GM12891 (cell line): Measurements from ENCODE around the gene NXN.

ENCODE experiments used
- POLR2A ChIP-seq: IDR thresholded peaks from 2 replicates; pipeline ENCODE4 v1.6.1; 2011; ENCODE audit warnings: low read depth, low read length, control low read depth
- POLR2AphosphoS5 ChIP-seq: IDR thresholded peaks from 2 replicates; pipeline ENCODE4 v1.6.1; 2011; ENCODE audit warnings: low read depth, low read length, control low read depth
- POU2F2 ChIP-seq: IDR thresholded peaks from 2 replicates; pipeline ENCODE4 v1.6.1; 2011; ENCODE audit warnings: low read depth, mild to moderate bottlenecking, control low read depth, low read length, moderate library complexity
- SPI1 ChIP-seq: IDR thresholded peaks from 2 replicates; pipeline ENCODE4 v1.6.1; 2011; ENCODE audit warnings: low read depth, low read length, control low read depth
- TAF1 ChIP-seq: IDR thresholded peaks from 2 replicates; pipeline ENCODE4 v1.6.1; 2011; ENCODE audit warnings: low read depth, low read length, control low read depth

DNA sequence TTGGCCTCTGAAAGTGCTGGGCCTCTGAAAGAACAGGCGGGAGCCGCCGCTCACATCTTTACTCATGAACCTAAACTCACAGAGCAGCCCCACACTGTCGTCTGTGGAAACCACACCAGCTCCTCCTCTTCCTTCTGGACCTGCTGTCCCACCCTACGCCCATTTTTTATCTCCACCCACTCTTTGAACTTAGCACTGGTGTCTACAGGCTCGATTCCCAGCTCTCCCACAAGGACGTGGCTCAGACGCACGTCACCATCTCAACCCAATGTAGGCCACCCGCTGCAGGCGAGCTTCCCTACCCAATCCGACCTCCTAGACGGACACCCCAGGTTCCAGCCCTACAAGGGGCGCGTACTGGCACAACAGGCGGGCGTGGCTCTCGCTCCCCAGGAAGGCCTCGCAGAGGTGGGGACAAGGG is 62.2 kb downstream of the NXN start:
- TF ChIP-seq POLR2A (no peak), POLR2AphosphoS5 (no peak), POU2F2 (no peak), TAF1 (no peak), SPI1 (no peak)
